ENCODE measurements around the gene RERE.

RERE gene

GRCh38 chr1:8712413-8713231 is 104.8 kb downstream of the RERE start:
- peak overlapping the region; percentile 32 for H3K4me3 ChIP-seq (replicated peaks; ENCODE audit: low read depth, low read length)
- DNase-seq (ENCODE audit: low read depth): peak; percentile 96
- no peak for TF ChIP-seq CTCF (IDR thresholded peaks at IDR 0.05; ENCODE audit: low read length, missing control alignments)

- H3K4me3 ChIP-seq (replicated peaks; ENCODE audit: low read depth, low read length): peak overlapping the region; percentile 32
- no peak for DNase-seq (ENCODE audit: low read depth)
- TF ChIP-seq CTCF (IDR thresholded peaks at IDR 0.05; ENCODE audit: low read length, missing control alignments): no peak
These were observed 105.5 kb downstream of the RERE start for GRCh38 chr1:8711873-8712412.

GRCh38 chr1:8711151-8711550 is 106.3 kb downstream of the RERE start:
- no peak overlapping the region for H3K4me3 ChIP-seq (replicated peaks; ENCODE audit: low read depth, low read length)
- TF ChIP-seq CTCF (IDR thresholded peaks at IDR 0.05; ENCODE audit: low read length, missing control alignments): no peak
- DNase-seq (ENCODE audit: low read depth): peak; percentile 29

GRCh38 chr1:8708259-8708658 is 109.2 kb downstream of the RERE start:
- H3K4me3 ChIP-seq (replicated peaks; ENCODE audit: low read depth, low read length): no peak overlapping the region
- TF ChIP-seq CTCF (IDR thresholded peaks at IDR 0.05; ENCODE audit: low read length, missing control alignments): no peak
- no peak for DNase-seq (ENCODE audit: low read depth)

- H3K4me3 ChIP-seq (replicated peaks; ENCODE audit: low read depth, low read length): no peak overlapping the region
- TF ChIP-seq CTCF (IDR thresholded peaks at IDR 0.05; ENCODE audit: low read length, missing control alignments): no peak
- peak; percentile 68 for DNase-seq (ENCODE audit: low read depth)
These were observed 110.4 kb downstream of the RERE start for GRCh38 chr1:8706995-8707396.

- no peak for TF ChIP-seq CTCF (IDR thresholded peaks at IDR 0.05; ENCODE audit: low read length, missing control alignments)
These were observed 111.1 kb downstream of the RERE start for GRCh38 chr1:8706291-8706690.

More at GRCh38 chr1:8706291-8706690, 111.1 kb downstream of the RERE start:
- no peak overlapping the region for H3K4me3 ChIP-seq (replicated peaks; ENCODE audit: low read depth, low read length)
- DNase-seq (ENCODE audit: low read depth): no peak
